ENCODE data around the gene PRKAR2B.

Gene PRKAR2B

DNA sequence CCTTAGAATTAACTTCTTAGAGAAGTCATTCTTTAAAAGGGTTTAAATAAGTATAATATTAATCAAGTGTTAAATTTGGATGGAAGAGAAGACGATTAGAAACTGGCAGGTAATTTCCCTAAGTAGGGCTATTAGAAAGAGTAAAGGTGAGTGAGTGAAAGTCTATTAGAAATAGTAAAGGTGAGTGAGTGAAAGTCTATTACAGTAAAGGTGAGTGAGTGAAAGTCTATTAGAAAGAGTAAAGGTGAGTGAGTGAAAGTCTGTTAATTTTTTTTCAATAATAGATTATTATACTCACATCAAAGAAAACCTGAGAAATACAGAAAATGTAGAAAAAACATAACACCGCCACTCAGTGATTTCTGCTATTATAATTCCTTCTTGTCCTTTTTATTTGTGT, 113.5 kb downstream of the PRKAR2B start:
- DNase-seq (ENCODE audit: low spot score), result no peak

DNA sequence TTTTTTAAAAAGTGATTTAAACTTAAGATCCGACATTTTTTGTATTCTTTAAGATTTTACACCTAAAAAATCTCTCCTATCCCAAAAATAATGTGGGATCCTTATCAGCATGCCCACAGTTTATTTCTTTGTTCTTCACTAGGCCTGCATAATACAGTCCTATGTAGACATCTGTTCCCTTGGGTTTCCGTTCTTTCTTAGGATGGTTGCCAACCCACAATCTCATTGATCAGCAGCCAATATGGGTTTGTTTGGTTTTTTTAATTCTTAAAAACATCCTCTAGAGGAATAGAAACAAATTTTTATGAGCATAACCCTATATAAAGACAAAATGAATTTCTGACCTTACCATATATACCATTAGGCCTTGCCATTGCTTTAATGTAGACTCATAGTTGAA, 115.9 kb downstream of the PRKAR2B start:
- DNase-seq (ENCODE audit: low spot score), result no peak

DNA sequence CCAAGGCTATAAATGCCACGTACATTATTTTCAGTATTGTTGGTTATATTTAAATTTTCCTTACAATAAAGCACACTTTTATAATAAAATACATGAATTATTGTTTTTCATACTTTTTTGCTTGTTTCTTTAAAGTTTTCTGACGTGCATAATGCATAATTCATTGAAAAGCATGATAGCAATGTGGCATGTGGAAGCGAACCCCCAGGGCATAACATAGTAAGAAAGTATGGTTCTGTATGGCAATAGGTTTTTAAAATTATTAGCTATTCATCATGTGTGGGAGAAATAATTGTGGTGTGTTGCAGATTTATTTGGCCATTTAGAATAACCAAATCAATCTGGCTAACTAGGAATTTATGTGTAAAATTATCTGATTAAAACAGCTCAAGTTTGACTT, 116.9 kb downstream of the PRKAR2B start:
- no peak for DNase-seq (ENCODE audit: low spot score)

DNA sequence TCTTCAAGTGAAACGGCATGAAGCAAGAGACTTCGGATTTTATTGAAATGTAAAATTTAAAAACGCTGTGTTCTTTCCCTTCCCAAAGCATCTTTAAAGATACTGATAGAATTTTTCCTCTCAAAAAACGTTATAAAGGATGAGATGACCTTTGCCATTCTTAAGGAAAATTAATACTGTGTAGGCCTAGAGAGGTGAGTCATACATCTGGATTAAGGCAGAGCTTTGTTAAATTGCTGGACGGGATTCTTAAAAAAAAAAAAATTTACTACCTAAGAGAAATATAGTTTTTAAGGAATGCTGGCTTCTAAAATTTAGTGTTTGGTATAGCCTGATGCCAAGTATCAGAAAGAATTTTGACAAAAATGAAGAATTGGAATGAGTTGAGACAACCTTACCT, 118.0 kb downstream of the PRKAR2B start:
- DNase-seq (ENCODE audit: low spot score), result no peak

DNA sequence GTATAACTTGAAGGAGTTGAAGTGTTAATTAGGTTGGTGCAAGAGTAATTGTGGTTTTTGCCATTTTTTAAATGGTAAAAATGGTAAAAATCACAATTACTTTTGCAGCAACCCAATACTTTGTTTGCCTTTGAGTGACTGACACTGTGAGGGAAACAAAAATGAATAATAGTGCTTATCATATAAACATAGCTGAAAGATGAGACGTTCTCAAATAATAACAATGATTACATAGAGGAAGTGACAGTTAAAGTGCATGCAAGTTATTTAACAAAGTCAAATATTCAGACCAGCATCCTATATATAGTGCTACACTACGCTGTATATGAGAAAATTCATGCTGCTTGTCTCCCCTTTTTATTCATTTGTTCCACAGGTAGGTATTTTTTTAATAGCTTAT, 119.6 kb downstream of the PRKAR2B start:
- no peak for DNase-seq (ENCODE audit: low spot score)

DNA sequence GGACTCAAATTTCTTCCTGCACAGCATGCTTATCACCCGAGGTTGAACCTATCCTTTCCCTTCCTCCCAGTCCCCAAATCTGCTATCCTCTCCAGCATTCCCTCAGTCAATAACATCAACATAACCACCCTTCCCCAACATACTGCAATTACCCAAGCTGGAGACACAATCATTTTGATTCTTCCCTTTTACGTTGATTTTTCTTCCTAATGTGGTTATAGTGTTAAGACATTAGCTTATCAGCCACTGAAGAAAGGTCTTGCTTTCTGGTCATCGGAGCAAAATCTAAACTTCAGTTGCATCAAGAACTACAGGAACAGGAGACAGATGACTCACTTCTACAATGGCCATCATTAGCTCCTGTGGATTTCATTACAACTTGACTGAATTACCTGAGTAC, 120.8 kb downstream of the PRKAR2B start:
- no peak for DNase-seq (ENCODE audit: low spot score)

DNA sequence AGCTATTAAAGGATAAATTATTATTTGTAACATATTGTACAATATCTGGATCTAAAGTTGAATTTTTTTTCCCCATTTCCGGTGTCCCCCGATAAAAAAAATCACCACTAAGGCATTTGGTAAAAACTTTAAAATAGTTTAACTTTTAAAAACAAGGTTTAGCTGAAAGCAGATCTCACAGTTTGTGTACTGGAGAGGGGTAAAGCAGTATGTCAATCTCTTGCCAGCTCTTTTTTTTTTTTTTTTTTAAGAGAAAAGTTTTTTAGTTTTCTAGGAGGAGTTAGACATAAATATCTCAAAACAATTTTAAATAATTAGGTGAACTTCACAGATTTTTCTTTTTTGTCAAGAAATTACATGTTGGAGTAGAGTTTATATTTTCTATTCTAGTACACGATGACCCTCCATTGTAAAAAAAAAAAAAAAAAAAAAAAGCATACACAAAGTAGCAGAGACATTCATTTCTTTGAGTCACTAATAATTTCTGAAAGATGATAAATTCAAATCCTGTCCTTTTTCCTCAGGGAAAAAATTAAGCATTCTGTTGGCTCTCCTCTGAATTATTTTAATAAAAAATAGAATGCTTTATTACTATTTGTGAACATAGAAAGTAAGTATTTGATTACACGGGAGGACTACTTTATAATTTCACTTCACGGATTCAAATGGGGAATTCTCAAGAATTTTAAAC, 122.4 kb downstream of the PRKAR2B start:
- DNase-seq (ENCODE audit: low spot score), result no peak

DNA sequence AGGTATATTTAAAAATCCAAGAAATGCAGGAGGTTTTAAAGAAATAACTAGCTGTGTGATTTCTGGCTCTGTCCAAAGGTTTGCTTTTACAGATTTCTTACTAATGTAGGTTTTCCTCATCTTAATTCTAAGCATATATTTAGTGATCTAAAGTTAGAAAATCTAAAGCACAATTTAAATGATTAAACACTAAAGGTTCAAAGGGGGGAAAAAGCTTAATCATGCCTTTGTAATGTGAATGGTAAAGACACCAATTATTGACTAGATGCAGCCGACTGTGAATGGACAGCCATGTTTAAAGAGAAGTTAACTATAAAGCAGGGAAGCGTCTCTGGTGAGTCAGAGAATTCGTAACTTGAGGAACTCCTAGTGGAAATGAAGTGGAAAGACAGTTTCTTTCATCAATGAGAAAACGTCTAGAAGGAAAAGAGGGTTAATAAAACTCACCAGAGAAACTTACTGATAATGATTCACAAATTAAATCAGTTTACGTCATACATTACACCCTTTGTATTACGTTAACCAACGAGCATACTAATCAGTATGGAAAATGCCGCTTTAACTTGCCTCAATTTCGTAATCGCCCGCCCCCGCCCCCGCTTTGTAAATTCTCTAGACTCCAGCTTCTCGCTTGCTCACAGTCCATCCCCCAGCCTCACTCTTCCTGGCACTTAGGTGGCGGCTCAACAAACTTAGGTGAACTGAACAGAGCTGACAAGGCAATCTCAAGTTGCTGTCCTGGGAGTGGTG, 123.2 kb downstream of the PRKAR2B start:
- DNase-seq (ENCODE audit: low spot score), result peak; percentile 96

DNA sequence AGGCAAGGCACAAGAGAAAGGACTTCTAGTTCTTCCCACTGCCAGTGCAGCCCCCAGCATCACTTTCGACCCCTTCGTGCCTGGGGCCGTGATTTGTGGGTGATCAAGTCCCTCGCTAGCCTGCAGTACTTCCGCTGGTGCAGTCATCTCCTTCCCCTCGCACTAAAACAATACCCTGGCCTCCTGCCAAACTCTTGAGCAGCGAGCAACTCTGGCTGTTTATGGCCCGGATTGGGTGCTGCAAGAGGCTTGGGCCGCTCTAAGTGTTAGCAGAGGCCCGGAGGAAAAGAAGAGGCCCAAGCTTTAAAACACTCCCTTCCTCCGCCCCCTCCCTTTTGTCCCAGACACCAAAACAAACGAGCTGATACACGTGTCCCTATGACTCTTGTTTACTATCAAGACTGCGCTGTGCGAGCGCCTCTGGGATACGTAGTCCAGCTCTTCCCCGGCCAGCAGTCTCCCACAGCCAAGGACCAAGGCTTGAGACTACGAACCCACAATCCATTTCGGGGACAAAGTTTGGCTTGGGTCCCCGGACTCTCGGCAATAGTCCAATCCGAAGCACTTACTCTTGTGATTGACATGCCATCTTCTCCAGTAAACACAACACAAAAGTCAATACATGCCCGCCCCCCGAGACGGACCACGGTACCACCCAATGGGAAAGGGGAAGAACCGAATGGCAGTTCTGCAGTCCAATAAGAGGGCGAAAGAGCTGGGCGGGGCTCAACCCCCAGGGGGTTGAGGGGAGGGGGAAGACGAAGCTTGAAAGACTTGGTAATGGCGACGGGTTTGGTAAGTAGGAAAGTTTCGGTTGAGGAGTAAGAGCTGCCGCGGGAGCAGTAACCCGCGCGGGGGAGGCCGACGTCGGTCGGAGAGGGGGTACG, 124.0 kb downstream of the PRKAR2B start, which contains the start of gene HBP1:
Gene HBP1 (plus strand): TSS at position 771 of the 887 bp plus-strand sequence. CDS start 10,891 bp downstream, outside the sequence.
- DNase-seq (ENCODE audit: low spot score), result peak; percentile 100

DNA sequence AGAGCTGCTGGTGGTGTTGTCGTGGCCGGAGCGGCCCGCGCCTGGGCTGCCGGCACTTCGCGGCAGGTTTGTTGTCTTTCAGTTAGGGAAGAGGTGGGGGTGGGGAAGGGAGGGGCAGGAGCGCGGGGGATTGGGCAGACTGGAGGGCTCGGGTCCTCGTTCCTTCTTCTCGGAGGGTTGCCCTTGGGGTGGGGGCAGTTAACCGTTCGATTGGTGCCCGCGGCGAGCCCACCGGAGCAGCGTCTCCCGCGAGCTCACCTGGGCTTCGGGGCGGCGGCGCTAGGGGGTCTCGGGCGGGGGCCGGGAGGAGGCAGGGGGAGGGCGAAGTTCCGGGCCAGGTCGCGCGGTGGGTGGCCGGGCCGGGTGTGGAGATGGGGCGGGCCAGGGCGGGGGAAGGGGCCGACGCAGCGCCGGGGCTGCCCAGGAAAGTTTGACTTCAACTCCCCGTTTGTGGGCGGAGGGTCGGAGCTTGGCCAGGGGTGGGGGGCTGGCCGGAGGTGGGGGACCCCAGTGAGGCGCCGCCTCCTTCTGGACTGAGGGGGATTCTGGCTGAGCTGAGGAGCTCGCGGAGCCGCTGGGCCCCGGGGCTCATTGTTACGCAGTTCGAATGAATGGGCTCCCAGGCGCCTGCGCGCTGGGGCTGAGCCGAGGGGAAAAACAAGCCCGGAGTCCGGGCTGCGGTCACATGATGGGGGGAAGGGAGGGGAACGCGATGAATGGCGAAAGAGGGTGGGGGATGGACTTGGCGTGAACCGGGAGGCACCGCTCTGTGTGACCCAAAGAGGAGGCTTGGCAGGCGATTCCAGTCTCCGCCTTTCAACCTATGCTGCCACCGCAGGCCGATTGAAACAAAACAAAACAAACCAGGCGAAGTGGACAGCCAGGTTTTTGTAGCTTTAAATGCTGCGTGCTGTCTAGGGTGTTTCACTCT, 124.9 kb downstream of the PRKAR2B start:
- peak; percentile 99 for DNase-seq (ENCODE audit: low spot score)

DNA sequence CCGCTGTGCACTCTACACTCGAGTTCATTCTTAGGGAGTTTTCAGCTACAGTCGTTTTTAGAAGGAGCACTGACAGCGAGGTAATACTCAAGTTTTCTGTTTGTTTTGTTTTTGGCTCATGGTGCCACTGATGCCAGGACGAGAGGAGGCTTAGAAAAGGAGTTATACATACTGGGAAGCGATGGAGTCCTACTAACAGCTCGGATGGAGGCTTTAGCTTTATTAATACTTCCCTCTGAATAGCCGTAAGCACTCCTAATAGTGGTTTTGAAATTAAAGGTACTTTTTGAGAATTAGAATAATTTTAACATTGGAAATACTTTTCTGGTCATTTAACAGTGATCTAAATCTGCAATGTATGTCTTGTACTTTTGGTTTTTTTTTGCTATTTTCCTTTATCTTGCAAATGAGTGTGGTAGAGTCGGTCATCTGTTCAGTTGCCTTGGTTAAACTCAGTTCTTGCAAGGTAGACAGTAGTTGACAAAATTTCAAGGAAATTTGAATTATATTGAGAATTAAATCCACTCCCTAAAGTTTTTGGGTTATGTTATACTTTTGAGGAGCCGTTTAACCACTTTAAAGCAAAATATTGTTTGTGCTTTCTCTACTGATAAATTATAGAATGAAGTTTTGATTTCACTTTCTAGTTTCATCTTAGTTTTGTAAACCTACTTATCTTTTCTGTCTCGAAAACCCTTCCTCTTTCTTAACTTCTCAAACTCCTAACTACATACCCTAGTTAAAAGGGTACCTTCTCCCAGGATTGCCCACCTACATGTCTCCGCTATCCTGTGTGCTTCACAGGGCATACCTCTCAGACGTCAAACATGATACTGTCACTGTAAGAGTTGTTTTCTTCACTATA, 125.8 kb downstream of the PRKAR2B start:
- DNase-seq (ENCODE audit: low spot score), result no peak

DNA sequence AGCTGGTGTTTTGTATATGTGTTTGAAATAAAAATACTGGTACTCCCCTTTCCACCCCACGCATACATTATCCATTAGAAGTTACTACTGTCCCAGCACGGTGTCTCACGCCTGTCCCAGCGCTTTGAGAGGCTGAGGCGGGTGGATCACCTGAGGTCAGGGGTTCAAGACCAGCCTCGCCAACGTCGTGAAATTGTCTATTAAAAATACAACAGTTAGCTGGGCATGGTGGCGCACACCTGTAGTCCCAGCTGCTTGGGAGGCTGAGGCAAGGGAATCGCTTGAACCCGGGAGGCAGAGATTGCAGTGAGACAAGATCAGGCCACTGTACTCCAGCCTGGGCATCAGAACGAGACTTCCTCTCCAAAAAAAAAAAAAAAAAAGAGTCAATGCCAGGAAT, 127.0 kb downstream of the PRKAR2B start:
- DNase-seq (ENCODE audit: low spot score), result no peak

DNA sequence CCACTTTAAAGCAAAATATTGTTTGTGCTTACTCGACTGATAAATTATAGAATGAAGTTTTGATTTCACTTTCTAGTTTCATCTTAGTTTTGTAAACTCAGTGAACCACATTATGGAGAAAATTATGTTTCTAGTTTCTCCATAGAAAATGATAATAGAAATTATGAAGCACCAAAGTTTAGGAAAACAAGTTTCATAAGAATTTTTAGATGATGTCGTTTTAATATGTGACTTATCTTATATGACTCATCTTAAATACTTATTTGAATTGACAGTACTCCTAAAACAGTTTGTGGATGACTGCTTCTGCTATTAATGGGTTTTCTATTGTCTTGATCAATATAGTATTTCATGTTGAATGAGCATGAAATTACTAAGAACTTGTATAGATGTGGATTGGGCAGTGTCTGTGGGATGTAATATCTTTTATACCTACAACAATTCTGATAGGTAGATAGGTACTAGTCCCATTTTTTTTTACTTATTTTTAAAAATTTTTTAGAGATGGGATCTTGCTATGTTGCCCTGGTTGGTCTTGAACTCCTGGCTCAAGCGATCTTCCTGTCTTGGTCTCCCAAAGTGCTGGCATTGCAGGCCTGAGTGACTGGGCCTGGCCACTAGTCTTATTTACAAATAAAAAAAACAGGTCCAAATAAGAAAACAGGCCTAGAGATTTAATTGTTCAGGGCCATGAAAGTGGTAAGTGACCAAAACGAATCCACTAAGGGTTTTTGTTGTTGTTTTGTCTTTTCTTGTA, 127.9 kb downstream of the PRKAR2B start:
- no peak for DNase-seq (ENCODE audit: low spot score)

DNA sequence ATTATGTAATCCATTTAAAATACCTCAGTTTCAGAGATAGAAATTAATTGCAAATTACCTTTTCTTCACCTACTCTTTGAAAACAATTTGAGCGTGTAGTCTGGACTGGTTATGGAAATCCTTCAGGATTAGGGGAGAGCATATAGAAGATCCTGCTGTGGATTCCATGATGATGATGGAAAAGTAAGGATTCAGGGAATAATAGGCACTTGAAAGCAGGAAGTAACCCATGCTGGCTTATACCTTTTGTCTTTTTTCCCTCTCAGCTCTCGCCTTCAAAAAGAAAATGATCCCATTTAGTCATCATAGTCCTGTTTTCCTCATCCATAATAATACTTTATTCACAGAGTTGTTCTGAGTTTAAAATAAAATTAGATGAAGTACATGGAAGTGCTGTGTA, 128.7 kb downstream of the PRKAR2B start:
- no peak for DNase-seq (ENCODE audit: low spot score)

DNA sequence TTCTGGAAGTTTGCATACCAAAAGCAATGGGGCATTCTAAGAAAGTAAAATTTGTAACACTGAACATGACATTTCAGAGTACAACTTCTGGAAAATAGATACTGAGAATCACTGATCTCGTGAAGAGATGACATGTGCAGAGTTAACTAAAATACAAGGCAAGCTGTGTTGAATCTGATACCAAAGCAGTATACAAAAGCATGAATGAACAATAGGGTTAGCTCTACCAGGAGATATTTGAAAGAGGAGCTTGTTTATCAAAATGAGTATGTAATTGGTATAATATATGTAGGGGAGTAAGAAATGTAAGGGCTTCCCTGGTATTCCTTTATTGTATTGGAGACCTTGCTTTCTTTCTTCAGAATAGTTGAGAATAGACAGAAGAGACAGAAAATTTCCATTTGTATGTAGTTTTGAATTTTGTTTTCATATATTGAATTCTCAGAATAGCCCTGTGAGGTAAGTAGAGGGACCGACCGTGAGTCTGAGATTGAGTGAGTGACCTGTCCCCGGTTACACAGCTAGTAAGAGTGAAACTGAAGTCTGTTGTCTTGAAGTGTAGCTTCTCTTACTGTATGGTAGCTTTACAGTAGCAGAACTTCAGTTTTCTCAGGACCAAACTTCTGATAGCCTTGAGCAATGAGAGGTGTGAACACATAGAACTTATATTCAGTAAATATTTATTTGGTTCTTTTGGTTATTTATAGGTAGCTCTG, 129.3 kb downstream of the PRKAR2B start:
- DNase-seq (ENCODE audit: low spot score), result no peak

DNA sequence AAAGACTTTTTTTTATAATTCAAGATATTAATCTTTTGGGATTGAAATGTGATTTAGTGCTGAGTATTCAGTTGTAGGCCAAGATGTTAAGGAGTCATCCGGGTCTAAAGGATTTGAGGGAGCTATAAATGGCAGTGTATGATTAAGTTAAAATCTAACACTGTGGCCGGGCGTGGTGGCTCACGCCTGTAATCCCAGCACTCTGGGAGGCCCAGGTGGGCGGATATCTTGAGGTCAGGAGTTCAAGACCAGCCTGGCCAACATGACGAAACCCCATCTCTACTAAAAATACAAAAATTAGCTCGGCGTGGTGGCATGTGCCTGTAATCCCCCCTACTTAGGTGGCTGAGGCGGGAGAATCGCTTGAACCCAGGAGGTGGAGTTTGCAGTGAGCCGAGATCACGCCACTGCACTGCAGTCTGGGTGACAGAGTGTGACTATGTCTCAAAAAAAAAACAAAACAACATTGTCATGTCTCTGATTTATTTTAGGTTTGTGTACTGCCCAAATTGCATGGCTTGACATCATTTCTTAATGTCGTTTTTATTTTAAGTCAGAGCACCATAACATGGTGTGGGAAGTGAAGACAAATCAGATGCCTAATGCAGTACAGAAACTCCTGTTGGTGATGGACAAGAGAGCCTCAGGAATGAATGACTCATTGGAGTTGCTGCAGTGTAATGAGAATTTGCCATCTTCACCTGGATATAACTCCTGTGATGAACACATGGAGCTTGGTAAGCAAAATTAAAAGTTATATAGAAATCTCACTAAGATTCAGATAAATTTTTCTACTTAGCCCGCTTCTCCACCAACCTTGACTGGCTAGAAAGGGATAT, 135.0 kb downstream of the PRKAR2B start:
- DNase-seq (ENCODE audit: low spot score), result peak; percentile 41

DNA sequence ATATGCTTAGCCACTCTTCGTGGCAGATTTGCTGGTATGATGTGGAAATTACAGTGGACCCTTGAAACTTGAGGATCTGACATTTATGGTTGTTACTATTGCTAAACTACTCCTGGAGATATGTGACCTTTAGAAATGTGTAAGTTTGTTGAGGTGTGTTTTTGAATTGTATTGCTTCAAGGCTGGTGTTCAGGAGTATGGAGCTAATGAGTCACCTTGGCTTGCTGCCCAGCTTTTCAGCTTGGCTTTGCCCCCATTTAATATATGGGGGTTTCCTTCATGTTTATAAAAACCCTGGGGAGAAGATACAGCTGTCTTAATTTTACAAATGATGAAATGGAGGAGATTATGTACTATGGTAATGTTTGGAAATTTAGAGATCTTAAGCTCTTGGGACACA, 135.9 kb downstream of the PRKAR2B start:
- peak; percentile 29 for DNase-seq (ENCODE audit: low spot score)

DNA sequence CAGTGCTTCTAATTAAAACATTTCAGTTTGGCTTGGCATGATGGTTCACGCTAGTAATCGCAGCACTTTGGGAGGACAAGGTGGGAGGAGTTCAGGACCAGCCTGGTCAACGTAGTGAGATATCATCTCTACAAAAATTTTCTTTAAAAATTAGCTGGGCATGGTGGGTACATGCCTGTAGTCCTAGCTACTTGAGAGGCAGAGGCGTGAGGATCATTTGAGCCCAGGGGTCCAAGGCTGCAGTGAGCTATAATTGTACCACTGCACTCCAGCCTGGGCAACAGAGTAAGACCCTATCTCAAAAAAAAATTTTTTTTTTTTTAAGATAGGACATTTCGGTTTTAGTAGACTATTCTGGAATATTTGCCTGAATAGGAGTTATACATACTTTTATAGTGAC, 136.7 kb downstream of the PRKAR2B start:
- no peak for DNase-seq (ENCODE audit: low spot score)

Measured in SW480 (cell line).